ENCODE data around the gene PNMA1.

The PNMA1 gene

GRCh38 chr14:73695082-73695481 is 19.1 kb downstream of the PNMA1 start:
- no peak for DNase-seq (ENCODE audit: low read depth, low spot score)
- in situ Hi-C loops (cut with HindIII; ENCODE audit: low sequenced_read_pairs) = no loop called here
- no peak overlapping the region for H3K4me3 ChIP-seq (ENCODE audit: low read depth, low read length)
- no peak for TF ChIP-seq CTCF (IDR thresholded peaks at IDR 0.05; ENCODE audit: low read depth, low read length)

- TF ChIP-seq CTCF (IDR thresholded peaks at IDR 0.05; ENCODE audit: low read depth, low read length) = no peak
- no peak overlapping the region for H3K4me3 ChIP-seq (ENCODE audit: low read depth, low read length)
- in situ Hi-C loops (cut with HindIII; ENCODE audit: low sequenced_read_pairs) = no loop called here
- no peak for DNase-seq (ENCODE audit: low read depth, low spot score)
Observed at GRCh38 chr14:73694083-73694482, 20.1 kb downstream of the PNMA1 start.

GRCh38 chr14:73686901-73687300 is 27.3 kb downstream of the PNMA1 start:
- no peak for TF ChIP-seq CTCF (IDR thresholded peaks at IDR 0.05; ENCODE audit: low read depth, low read length)
- no peak for DNase-seq (ENCODE audit: low read depth, low spot score)
- H3K4me3 ChIP-seq (ENCODE audit: low read depth, low read length) = no peak overlapping the region
- in situ Hi-C loops (cut with HindIII; ENCODE audit: low sequenced_read_pairs) = no loop called here

GRCh38 chr14:73685328-73685727 is 28.9 kb downstream of the PNMA1 start:
- no peak overlapping the region for H3K4me3 ChIP-seq (ENCODE audit: low read depth, low read length)
- no peak for DNase-seq (ENCODE audit: low read depth, low spot score)
- no peak for TF ChIP-seq CTCF (IDR thresholded peaks at IDR 0.05; ENCODE audit: low read depth, low read length)
- in situ Hi-C loops (cut with HindIII; ENCODE audit: low sequenced_read_pairs) = no loop called here

GRCh38 chr14:73684627-73685026 is 29.6 kb downstream of the PNMA1 start:
- no peak for TF ChIP-seq CTCF (IDR thresholded peaks at IDR 0.05; ENCODE audit: low read depth, low read length)
- in situ Hi-C loops (cut with HindIII; ENCODE audit: low sequenced_read_pairs) = no loop called here
- DNase-seq (ENCODE audit: low read depth, low spot score) = no peak
- no peak overlapping the region for H3K4me3 ChIP-seq (ENCODE audit: low read depth, low read length)

GRCh38 chr14:73680821-73681220 is 33.4 kb downstream of the PNMA1 start:
- no peak overlapping the region for H3K4me3 ChIP-seq (ENCODE audit: low read depth, low read length)
- no peak for TF ChIP-seq CTCF (IDR thresholded peaks at IDR 0.05; ENCODE audit: low read depth, low read length)
- in situ Hi-C loops (cut with HindIII; ENCODE audit: low sequenced_read_pairs) = no loop called here
- no peak for DNase-seq (ENCODE audit: low read depth, low spot score)

- no peak overlapping the region for H3K4me3 ChIP-seq (ENCODE audit: low read depth, low read length)
- no peak for TF ChIP-seq CTCF (IDR thresholded peaks at IDR 0.05; ENCODE audit: low read depth, low read length)
- in situ Hi-C loops (cut with HindIII; ENCODE audit: low sequenced_read_pairs) = no loop called here
- DNase-seq (ENCODE audit: low read depth, low spot score) = no peak
Observed at GRCh38 chr14:73678698-73679097, 35.5 kb downstream of the PNMA1 start.

Measured in astrocyte of the spinal cord (primary cell).